ENCODE data around the gene DDAH1.
"Not testable (repeated sequence)": the region's sequence is repeated elsewhere in the genome, so short reads cannot be mapped to it uniquely, and the experiment has no call there.

- not testable (repeated sequence) for TF ChIP-seq POLR2A (IDR thresholded peaks at IDR 0.05; ENCODE audit: low read length); RCOR1 (IDR thresholded peaks at IDR 0.05; ENCODE audit: low read depth, low read length); EP300 (IDR thresholded peaks at IDR 0.05); CTCF (IDR thresholded peaks at IDR 0.05); FOSL2 (IDR thresholded peaks at IDR 0.05); FOSL2 (CRISPR knock-in tag; IDR thresholded peaks at IDR 0.05); SMC3 (IDR thresholded peaks at IDR 0.05); CHD2 (IDR thresholded peaks at IDR 0.05; ENCODE audit: low read length, partially characterized antibody); CBX8 (IDR thresholded peaks at IDR 0.05); RNF2 (IDR thresholded peaks at IDR 0.05; ENCODE audit: borderline replicate concordance, low read depth); KDM1A (IDR thresholded peaks at IDR 0.05; ENCODE audit: low read depth); NFE2L2 (conservative IDR thresholded peaks at IDR 0.05; ENCODE audit: low read length)
Observed at GRCh38 chr1:85347275-85347674, 117.7 kb downstream of the DDAH1 start.
